Colonic mucosa (tissue), 4 donors: ENCODE measurements around the gene CEP85L. TPM values are rescaled to one million over a fixed set of nuclear protein-coding genes. Genes with fewer than 3 reads are reported as not detected.

Experiments
- DNase-seq: peaks from one replicate; pipeline ENCODE4 v3.0.0-alpha.2; 2020
- H3K27ac ChIP-seq: fragments of 200-600 bp; one replicate; pipeline ENCODE4 v1.8.0; 2021
- H3K27me3 ChIP-seq: fragments of 200-600 bp; one replicate; pipeline ENCODE4 v1.8.0; 2021
- H3K36me3 ChIP-seq: fragments of 200-600 bp; one replicate; pipeline ENCODE4 v1.8.0; 2021
- H3K4me1 ChIP-seq: fragments of 200-600 bp; one replicate; pipeline ENCODE4 v1.8.0; 2021; ENCODE audit warnings: mild to moderate bottlenecking
- H3K4me3 ChIP-seq: fragments of 200-600 bp; one replicate; pipeline ENCODE4 v1.8.0; 2021
- H3K9ac ChIP-seq, 2 donors: one replicate each; pipeline ENCODE4 v1.7.0; 2013; ENCODE audit warnings: control low read depth in 2 of 2, low read depth in 2 of 2, low read length in 2 of 2
- H3K9me3 ChIP-seq: fragments of 200-600 bp; one replicate; pipeline ENCODE4 v1.8.0; 2021
- intact Hi-C: fragments of 100-400 bp; cut with DNase I; formaldehyde crosslinking; loops from one replicate; pipeline ENCODE4 v1.14.1; 2022
- total RNA-seq, 2 donors: library from RNA; stranded (reverse); fragmentation: NEBNext Ultra II Directional in 1 of 2; extraction: Animal tissue kit (Norgen Biotek cat#: 25700) in 1 of 2; gene quantifications; one replicate each; pipeline ENCODE4 v1.2.1, GENCODE V29; 2021
- TF ChIP-seq, protein P1 (sequence below): fragments of 200-600 bp; IDR thresholded peaks from one replicate; pipeline ENCODE4 v1.8.0; 2022; ENCODE audit warnings: antibody characterized with exemption, mild to moderate bottlenecking
- donor health status: healthy.
- donor health status: DM: no; HTN: no; CAD: no.
- donor health status: DM: no; HTN: no; CAD: no.

The CEP85L gene
- total RNA-seq, 2 donors from 2014 or later: 2.9 to 3.2 TPM

DNA sequence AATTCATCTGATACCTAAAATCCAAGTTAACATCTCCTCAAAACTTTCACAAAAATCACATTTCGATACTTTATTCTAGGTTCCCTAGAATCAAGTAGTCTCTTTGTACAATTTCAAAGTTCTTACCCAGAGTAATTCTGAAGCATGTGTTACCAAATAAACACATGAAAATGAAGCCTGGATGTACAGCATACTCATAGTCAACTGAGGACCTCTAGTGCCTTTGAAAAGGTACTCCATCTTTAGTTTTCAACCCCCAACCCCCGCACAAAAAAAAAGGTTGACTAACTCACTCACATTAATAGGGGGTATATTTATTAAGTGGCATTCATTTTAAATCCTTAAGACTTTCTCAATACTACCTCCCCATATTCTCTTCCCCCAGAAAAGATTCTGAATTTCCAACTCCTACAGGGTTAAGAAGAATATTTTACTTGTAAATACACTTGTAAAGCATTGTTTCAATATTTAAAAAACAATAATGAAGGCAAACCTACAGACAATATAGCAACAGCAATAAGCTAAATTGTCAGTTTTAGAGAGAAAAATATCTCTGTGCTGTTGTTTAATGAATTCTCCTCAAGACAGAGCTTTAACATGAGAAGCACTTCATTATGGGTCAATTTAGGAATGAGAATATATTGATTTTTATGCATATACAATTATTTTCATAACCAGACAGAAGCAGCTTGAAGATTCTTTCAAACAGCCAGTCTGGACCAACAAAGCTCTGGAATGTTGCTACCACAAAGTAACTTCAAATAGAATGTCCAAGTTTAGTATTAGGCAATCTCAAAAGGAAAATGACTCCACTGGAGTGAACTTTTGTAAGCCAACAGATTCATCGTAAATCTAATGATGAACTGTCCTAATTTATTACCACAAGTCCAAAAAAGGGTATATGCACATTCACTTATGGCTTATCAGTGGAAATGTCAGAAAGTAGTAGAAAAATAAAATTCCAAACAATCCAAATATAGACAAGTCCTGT lies 100.0 kb downstream of the CEP85L start:
- H3K4me3 ChIP-seq: no peak overlapping the region
- TF ChIP-seq, protein P1, sequence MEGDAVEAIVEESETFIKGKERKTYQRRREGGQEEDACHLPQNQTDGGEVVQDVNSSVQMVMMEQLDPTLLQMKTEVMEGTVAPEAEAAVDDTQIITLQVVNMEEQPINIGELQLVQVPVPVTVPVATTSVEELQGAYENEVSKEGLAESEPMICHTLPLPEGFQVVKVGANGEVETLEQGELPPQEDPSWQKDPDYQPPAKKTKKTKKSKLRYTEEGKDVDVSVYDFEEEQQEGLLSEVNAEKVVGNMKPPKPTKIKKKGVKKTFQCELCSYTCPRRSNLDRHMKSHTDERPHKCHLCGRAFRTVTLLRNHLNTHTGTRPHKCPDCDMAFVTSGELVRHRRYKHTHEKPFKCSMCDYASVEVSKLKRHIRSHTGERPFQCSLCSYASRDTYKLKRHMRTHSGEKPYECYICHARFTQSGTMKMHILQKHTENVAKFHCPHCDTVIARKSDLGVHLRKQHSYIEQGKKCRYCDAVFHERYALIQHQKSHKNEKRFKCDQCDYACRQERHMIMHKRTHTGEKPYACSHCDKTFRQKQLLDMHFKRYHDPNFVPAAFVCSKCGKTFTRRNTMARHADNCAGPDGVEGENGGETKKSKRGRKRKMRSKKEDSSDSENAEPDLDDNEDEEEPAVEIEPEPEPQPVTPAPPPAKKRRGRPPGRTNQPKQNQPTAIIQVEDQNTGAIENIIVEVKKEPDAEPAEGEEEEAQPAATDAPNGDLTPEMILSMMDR: peak; percentile 25
- no peaks in the 10 kb centered on the region for H3K9me3 ChIP-seq
- H3K27me3 ChIP-seq: no peaks in the 10 kb centered on the region
- no peak for DNase-seq
- H3K4me1 ChIP-seq: no peaks in the 10 kb centered on the region
- intact Hi-C loops: no loop called here
- H3K36me3 ChIP-seq: no peaks in the 10 kb centered on the region
- no peak overlapping the region for H3K27ac ChIP-seq
- no peak overlapping the region for H3K9ac ChIP-seq

DNA sequence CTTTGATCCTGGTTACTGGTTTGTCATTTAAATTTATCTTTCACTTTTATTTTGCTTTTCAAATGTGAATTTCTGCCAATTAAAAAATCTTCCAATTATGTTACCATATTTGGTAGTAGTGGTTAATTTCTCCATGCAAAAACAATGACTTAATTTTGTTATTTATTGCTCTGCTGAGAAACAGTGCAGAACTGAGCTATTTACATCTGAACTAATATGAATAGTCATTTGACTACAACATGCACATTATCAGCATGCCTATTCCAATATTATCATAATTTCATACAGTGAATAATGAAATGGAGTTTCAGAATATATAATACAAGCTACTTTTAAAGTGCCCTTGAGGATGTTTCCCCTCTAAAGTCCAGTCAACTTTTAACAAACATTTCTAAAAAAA lies 102.8 kb downstream of the CEP85L start:
- Histone ChIP-seq H3K9ac (no peak overlapping the region), H3K9me3 (no peaks in the 10 kb centered on the region), H3K27ac (no peak overlapping the region), H3K36me3 (no peaks in the 10 kb centered on the region), H3K27me3 (no peaks in the 10 kb centered on the region), H3K4me1 (no peaks in the 10 kb centered on the region), H3K4me3 (no peak overlapping the region)
- TF ChIP-seq, protein P1: no peak
- no peak for DNase-seq
- intact Hi-C loops: no loop called here

DNA sequence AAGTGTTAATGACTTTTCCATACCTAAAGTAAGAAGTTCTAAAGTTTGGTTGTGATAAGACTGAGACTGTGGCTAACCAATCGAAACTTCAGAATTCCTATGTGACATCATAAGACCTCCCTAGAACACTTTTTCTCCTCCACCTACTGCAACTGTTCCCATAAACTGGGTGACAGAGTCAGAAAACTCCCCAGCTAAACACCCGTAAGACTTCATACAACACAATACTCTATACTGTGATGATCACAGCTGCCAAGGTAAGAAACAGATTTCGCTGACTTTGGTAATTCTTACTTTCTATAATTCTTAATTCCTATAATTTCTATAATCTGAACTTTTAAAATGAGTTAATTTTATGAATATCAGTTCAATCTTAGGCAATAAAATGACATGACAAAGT lies 103.3 kb downstream of the CEP85L start, which contains the start of gene PLN:
TSS of gene PLN (plus strand) at position 161 of the 400 bp plus-strand sequence. CDS start 10,626 bp downstream, outside the sequence.
- Histone ChIP-seq H3K27me3 (no peaks in the 10 kb centered on the region), H3K9me3 (no peaks in the 10 kb centered on the region), H3K4me3 (no peak within 1 kb of the TSS), H3K36me3 (no peaks in the 10 kb centered on the region), H3K27ac (no peak within 1 kb of the TSS), H3K9ac (no peak within 1 kb of the TSS), H3K4me1 (no peaks in the 10 kb centered on the region)
- DNase-seq: no peak
- TF ChIP-seq, protein P1: no peak
- intact Hi-C loops: no loop called here

DNA sequence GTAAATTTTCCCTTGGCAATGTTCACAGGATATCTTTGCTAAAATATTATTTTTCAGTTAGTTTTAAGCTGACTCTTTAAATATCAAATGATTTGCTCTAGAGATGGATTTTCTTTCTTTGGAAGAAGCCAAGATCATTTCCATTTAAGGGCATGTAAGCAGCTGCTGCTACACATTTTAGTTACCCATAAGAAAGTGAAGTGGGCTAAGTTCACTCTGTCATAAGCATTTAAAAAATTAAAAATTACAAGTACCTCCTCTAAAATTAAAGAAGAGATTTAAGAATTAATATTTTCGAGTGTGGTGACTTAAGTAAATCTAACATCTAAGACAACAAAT lies 104.5 kb downstream of the CEP85L start:
- DNase-seq: no peak
- TF ChIP-seq, protein P1: no peak
- Histone ChIP-seq H3K9me3 (no peaks in the 10 kb centered on the region), H3K36me3 (no peaks in the 10 kb centered on the region), H3K4me3 (no peak overlapping the region), H3K4me1 (no peaks in the 10 kb centered on the region), H3K27ac (no peak overlapping the region), H3K27me3 (no peaks in the 10 kb centered on the region), H3K9ac (no peak overlapping the region)
- intact Hi-C loops: no loop called here

DNA sequence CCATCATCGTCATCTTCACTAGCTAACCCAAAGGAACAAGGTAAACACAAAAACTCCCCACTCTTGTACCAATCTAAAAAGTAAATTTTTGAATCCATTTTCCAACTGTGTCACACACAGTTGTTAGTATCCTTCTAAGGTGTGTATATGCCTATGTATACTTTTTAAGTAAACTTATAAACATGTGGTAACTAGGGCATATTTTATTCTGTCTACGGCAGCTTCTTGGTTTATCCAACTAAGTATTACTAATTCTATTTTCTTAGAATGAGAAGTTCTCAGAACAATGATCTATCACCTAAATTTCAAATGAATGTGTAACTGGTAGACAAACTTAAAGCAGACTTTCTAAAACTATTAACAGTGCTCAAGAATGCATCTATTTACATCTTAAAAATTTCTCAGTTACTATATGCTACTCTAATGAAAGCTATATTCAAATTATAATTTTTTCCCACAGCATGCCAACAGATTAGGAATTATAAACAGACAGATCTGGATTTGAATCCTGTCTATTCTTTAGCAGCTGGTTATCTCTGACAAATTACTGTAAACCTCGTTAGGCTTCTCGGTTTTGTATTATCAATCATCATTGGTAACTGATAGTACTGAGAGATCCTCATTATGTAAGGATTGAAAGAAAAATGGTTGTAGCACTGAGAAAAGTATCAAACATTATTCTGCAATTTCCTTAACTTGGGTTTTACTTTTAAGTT lies 105.1 kb downstream of the CEP85L start:
- no peaks in the 10 kb centered on the region for H3K36me3 ChIP-seq
- H3K9me3 ChIP-seq: no peaks in the 10 kb centered on the region
- DNase-seq: no peak
- no peaks in the 10 kb centered on the region for H3K4me1 ChIP-seq
- no peak overlapping the region for H3K9ac ChIP-seq
- intact Hi-C loops: no loop called here
- H3K27ac ChIP-seq: no peak overlapping the region
- TF ChIP-seq, protein P1: no peak
- H3K4me3 ChIP-seq: no peak overlapping the region
- no peaks in the 10 kb centered on the region for H3K27me3 ChIP-seq
